ENCODE measurements around the gene CEP85L.

The CEP85L gene

DNA sequence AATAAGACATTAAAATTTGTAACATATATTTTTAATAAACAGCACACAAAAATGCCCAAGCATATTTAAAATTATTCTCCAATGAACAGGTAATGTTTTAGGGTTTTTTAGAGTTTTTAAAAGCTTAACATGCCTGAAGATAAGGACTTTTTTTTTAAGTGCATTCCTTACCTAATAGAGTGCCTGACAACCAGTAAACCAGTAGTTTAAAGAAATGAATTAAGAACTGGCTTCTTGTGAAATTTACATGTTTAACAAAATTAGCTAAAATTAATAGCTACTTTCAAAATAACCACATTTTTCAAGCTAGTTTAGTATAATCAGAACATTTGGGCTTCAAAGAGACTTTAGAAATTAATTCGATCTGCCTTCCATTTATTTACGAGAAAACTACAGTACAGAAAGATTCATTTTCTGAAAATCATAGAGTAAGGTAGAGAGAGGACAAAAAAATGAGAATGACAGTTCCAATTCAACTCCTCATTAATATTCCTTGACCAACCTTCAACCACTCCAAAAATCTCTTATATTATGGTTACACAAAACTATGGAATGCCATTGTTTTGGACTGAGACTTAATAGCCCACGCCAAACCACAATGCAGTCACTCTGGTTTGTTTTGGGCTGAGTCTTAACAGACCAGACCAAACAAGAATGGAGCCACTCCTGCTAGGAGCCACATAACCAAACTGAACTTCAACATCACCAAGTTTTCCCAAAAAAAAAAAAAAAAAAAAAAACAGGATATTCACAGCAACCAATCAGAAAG is 109.0 kb downstream of the CEP85L start:
- peak; percentile 31 for DNase-seq (ENCODE audit: low read depth)

DNA sequence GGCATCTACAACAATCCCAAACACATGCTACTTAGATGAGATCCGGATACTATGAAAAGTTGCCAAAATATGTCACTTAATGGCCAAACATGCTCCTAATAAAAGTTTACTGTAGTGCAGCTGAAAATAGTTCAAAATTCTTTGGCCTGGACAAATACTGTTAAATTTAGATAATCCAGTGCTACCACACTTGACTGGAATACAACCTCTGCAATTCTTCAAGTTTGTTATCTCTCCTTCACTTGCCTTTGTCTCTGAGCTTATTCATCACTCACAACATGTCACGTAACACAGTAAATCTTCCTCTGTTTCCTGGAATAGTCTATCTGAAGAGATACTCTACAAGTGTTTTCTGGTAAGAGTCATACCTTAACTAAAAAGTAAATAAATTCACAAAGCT is 113.8 kb downstream of the CEP85L start:
- DNase-seq (ENCODE audit: low read depth), result no peak

DNA sequence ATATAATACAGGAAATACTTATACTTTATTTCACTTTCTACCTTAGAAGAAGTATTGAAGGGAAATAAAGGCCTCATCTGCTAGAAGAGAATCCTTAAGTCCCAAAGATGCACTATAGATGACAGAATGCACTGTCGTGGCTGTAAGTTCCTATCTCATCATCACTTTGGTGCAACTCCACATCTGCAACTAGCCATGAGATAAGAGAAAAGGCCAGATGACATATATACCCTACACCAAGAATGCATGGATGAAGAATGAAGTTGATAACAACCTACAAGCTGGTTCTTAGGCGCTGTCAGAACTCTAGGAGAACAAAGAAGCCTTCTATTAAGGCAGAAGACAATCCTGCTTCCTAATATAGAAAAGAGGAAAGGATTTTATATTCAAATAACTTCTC is 114.9 kb downstream of the CEP85L start:
- no peak for DNase-seq (ENCODE audit: low read depth)

DNA sequence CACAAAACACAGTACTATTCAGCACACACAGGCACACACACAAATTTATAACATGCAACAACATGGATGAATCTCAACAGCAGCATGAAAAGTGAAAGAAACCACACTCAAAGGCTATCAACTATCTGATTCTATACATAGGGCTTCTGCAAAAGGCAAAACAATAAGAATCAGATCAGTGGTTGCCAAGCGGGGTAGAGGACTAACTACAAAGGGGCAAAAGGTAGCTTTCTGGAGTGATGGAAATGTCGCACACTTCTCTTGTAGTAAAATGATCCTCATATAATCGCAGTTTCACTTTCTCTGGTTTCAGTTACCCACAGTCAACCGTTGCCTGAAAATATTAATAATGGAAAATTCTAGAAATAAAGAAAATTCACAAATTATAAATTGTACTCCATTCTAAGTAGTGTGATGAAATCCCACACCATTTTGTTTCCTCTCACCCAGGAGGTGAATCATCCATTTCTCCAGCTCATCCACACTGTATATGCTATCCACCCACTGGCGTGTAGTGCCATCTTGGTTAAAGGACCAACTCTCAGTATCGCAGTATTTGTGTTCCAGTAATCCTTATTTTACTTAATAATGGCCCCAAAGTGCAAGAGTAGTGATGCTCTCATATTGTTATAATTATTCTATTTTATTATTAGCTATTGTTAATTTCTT is 116.1 kb downstream of the CEP85L start:
- no peak for DNase-seq (ENCODE audit: low read depth)

DNA sequence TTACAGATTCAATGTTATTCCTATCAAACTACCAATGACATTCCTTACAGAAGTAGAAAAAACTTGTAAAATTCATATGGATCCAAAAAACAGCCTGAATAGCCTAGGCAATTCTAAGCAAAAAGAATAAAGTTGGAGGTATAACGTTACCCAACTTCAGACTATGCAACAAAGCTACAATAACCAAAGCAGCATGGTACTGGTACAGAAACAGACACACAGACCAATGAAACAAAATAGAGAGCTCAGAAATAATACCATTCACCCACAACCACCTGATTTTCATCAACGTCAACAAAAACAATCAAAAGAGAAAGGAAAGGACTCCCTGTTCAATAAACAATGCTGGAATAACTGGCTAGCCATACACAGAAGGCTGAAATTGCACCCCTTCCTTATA is 120.4 kb downstream of the CEP85L start:
- DNase-seq (ENCODE audit: low read depth), result no peak

DNA sequence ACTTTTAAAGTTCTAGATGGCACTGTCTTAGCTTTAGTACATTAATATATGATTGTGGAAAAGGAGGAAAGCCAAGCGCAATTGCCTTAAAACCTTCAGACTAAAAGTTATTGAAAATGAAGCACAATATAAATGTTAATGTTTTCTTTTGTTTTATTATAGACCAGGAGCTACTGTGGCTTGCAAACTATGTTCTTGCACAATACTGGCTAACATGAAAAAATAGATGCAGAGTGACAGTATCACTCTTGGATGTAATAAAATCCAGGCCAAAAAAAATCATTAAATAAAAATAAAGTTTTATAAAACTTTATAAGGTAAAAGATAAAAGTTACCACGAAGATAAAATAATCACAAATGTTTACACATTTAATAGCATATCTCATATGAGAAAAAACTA is 121.6 kb downstream of the CEP85L start:
- no peak for DNase-seq (ENCODE audit: low read depth)

DNA sequence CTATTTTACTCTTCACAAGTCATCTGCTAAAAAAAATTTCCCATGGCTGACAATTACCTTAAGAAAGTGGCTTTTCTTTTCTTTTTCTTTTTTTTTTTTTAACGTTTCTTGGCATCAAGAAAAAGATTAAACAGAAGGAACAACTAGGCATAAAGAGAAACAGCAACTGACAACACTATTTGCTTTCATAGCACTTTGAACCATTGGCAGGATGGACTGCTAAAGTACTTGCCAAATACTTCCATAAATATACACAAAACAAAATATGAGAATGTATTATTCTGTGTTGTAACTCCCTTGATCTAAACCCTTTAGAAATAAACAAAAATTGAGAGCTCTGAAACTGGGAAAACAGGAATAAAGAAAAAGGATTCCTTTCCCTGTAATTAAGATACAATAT is 123.3 kb downstream of the CEP85L start:
- no peak for DNase-seq (ENCODE audit: low read depth)

DNA sequence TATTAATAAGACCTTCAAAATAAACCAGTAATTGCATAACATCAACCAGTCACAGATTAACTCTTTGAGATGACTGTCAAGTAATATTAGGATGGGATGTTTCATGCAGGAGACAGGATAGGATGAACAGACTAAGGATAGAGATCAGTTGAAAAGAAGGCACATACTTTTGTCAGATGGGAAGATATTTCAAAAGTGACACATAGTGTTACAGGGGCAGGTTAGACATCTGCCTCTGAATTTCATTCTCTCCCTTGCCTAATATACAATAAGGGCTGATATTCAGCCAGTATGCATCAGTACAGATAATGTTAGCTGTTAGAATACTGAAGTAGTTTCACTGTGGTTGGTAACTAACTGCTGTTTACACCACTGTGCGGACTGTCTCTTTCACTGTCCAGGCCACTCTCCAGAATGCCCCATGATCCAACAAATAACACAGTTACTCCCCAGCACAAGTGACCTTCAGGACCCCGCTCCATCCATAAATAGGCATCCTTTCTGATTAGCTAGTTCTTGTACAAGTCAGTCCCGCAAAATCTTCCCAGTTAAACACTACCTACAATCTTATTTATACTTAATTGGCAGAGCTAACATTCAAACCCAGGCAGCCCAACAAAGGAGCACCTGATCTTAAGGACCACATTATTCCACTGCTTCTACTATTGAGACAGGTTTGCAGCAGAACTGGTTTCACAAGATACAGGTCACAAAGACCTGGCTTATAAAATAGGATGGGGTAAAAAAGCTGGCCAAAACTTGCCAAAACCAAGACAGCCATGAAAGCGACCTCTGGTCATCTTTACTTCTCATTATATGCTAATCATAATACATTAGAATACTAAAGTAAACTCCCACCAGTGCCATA is 125.2 kb downstream of the CEP85L start:
- no peak for DNase-seq (ENCODE audit: low read depth)

DNA sequence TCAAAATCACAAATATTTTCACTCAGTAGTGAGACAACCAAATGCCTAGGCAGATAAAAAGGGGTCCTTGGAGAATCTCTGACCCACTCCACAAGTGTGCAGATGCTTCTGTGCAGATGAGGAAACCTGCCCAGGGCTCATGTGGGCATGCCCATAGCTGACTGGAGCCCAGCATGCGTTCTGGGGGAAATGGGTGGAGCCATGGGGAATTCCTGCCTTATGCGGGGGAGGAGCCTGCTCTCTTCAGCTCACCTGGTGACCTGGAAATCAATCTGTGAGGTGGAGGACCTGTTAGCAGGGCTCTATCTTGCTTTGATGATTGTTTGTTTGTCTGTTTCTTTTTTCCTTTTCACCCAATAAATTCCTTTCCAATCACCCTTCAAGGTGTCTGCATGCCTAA is 126.7 kb downstream of the CEP85L start:
- DNase-seq (ENCODE audit: low read depth), result no peak

DNA sequence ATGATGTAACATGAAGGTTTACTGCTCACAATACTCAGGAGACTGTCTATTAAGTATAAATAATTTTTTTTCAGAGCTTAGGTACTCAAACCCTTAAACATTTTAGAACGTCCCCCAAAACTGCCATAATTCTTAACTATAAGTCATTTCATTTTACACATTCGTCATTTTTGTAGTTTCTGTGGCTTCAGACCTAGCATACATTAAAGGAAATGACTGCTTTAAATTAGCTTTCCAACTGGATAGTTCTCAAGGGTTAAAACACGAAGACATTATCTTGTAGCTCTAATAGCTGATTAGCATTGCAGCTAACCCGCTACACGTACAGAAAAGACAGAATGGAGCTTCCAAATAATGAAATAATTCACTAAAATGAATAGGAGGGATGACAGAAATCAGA is 128.2 kb downstream of the CEP85L start:
- no peak for DNase-seq (ENCODE audit: low read depth)

DNA sequence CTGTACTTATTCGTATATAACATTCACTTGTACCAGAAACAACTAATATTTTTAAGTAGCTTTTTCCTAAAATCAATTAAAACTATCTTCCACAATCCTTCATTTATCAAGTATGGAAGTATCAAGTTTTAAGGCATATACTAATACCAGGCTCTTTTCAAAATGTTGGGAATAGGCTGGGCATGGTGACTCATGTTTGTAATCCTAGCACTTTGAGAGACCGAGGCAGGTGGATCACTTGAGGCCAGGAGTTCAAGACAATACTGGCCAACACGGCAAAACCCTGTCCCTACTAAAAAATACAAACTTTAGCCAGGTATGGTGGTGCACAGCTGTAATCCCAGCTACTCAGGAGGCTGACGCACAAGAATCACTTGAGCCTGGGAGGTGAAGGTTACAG is 129.0 kb downstream of the CEP85L start:
- DNase-seq (ENCODE audit: low read depth), result no peak

DNA sequence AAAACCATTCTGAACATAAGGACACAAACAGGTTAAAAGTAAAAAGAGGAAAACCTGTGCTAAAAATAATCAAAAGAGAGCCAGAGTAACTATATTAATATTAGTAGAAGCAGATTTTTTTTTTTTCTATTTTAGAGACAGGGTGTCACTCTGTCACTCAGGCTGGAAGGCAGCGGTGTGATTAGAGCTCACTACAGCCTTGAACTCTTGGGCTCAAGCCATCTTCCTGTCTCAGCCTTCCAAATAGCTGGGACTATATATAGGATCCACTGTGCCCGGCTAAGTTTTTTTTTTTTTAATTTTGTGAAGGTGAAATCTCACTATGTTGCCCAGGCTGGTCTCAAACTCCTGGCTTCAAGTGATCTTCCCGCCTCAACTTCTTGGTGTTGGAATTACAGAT is 136.7 kb downstream of the CEP85L start:
- no peak for DNase-seq (ENCODE audit: low read depth)

DNA sequence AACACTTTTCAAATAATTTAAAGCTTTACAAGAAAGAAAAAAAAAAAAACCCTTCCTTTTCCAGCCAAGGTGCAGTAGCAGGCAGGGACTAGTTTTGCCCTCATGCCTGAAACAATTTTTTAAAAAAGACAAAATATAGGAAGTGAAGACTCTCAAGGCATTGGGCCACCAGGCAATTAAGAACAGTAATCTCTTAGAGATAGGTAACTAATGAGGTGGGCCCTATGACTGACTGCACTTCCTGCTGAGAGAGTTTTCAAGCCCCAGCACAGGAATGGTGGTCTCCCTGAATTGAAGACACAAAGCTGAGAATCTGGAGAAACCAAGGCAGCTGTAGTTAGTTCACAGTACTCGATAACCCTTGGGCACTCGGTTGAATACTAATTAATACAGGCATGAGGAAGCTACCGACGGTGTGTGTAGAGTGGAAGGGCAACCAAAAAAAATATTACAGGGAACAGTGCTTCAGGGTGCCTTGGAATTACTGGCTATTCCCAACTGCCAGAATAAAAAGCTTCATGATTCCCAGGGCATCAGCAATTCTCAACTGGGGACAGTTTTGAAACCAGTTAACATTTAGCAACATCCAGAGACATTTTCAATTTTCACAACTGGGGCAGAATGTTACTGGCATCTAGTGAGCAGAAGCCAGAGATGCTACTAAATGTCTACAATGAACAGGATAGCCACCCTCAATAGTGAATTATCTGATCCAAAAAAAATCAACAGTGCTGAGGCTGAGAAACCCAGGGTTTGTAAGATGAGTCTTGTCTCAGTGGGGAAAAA is 139.3 kb downstream of the CEP85L start:
- no peak for DNase-seq (ENCODE audit: low read depth)

DNA sequence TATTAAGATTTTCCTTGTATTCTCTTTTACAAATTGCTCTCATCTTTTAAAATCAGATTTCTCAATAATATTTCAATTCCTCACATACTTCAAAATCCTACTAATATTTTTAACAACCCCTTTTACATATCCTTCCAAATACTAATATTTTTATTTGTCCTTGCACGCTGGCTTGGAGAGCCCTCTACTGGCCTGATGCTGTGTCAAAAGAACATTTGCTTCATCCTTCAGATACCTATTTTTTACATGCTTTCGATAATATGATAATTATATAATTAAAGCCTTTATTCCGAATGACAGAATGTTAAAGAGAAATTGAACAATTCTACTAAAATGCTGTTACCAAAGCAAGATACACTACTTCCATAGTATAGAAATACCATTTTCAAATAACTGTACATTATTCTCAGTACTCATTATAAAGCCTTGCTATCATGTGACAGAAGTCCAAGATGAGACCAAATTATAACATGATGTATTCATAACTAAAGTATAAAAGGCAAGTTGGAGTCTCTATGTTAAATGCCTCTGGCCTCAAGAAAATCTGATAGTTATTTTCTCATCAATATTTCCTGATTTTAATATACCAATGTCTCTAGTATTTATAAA is 142.3 kb downstream of the CEP85L start:
- peak; percentile 11 for DNase-seq (ENCODE audit: low read depth)

DNA sequence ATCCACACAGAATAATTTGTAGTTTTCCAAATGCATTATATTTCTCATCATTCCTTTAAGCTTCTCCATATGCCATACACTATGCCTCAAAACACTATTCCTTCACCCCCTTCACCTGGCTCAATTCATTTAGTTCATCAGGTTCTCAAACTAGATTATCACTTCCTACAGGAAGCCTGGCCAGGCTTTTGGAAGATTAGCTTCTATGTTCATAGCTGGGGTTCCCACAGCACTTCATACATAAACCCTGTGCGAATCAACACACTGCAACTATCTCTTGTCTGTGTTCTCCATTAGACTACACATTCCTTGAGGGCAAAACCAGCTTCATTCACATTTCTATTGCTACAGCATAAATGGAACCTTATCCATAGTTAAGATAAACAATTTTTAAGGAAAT is 143.8 kb downstream of the CEP85L start:
- no peak for DNase-seq (ENCODE audit: low read depth)

DNA sequence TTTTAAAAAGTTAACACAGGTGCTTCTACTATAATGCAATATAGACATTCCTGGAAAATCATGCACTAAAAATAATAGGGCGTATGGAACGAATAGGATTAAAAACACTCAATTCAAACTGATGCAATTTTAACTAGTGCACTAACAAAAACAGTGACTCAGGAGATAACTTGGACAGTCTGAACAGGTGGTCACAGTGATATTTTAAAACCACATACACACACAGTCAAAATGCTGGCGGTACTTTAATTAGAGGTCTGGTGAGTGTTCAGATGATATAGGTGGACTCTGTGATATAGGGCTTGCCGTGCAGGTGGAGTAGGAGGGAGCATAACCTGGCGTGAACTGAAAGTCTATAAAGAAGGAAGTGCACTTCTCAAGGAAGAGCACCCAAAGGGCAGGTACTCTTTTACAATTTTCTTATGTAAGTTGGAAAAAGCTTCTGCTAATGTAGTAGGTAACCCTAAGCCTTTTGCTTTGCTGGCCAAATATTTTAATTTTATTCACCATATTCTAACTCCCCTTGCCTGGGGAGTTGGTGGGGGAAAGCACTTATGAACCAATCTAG is 145.2 kb downstream of the CEP85L start:
- DNase-seq (ENCODE audit: low read depth), result no peak

DNA sequence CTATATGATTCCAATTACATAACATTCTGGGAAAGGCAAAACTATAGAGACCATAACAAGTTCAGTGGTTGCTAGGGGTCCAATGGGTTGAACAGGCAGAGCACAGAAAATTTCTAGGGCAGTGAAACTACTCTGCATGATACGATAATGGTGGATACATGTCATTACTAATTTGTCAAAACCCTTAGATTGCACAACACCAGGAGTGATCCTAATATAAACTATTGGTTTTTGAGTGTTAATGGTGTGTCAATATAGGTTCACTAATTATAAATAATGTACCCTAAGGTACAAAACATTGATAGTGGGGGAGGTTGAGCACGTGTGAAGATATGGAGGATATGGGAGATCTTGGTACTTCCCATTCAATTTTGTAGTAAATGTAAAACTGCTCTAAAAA is 145.7 kb downstream of the CEP85L start:
- DNase-seq (ENCODE audit: low read depth), result no peak

DNA sequence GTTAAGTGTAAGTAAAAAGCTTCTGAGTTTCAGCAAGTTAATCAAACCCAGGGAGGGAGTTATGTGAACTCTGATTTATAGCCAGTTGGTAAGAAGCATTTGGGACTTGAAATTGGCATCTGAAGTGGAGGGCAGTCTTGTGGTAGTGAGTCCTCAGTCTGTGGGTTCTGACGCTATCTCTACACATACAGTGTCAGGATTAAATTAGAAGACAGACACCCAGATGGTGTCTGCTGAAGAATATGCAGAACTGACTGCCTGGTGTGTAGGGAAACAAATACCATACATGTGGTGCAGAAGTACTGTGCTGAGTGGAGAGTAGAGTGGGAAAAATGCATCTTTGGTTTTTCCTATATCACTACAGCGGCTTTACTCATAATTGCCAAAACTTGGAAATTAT is 146.8 kb downstream of the CEP85L start:
- no peak for DNase-seq (ENCODE audit: low read depth)

DNA sequence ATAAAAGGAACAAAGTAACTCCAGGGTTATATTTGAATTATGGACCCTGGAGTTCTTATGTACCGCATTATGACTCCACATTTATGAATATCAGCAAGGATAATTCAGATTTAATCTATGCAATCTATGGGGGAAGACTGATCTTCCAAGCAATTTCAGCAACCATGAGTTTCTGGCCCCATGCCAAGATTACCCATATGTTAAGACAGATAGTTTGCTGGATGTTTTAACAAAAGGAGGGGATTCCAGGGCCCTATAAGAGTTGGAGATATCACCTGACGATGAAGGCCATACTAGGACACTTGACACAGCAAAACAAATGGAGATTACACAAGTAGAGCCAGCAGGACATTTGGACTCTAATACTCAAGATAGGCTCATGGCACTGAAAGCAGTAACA is 149.2 kb downstream of the CEP85L start:
- no peak for DNase-seq (ENCODE audit: low read depth)

DNA sequence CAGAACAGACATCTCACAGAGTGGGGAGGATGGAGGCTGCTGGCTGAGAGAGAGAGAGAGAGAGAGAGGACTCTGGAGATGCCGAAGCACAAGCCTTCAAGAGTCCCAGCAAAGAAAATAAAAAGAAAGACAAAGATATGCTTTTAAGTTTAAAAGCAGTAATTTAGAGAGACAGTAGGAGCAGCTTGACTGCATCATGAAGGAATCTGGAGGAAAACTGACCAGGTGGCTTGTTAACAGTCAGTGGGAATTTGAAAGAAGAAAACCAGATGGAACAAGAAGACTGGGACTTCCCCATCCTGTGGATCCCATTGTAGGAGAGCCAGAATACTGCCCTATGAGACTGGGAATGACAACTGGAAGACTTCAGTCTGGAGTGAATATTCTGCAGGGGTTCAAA is 149.6 kb downstream of the CEP85L start:
- DNase-seq (ENCODE audit: low read depth), result no peak

DNA sequence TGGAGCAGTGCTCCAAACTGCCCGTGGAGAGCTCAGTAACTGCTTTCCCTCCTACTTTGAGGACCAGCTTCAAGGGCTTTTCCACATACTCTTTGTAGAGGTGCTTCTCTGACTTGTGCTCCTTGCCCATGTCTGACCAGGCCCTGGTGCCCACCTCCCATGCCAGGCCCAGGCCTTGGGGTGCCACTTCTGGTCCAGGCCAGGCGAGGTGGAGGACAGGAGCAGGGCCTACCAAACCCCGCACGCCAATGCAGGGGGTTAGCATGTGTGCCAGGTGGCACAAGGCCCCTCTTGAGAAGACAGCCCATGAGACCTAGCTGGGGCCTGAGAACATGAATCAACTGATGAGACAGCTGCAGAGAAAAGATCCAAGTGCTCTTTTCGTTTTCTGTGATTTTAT is 150.3 kb downstream of the CEP85L start:
- no peak for DNase-seq (ENCODE audit: low read depth)
